AG10803 (cell line): Measurements from ENCODE around the gene MEGF9.

Experiments
- DNase-seq: peaks from one replicate; pipeline ENCODE4 v3.0.0; 2010; ENCODE audit warnings: low read depth
- H3K4me3 ChIP-seq: 2 replicates; pipeline ENCODE4 v1.5.1; 2011; ENCODE audit warnings: mild to moderate bottlenecking, low read length, control low read depth
- TF ChIP-seq, protein P1 (sequence below): conservative IDR thresholded peaks from 2 replicates; pipeline ENCODE4 v1.5.1; 2011; ENCODE audit warnings: mild to moderate bottlenecking, low read length, control low read depth, inconsistent platforms

The MEGF9 gene

DNA sequence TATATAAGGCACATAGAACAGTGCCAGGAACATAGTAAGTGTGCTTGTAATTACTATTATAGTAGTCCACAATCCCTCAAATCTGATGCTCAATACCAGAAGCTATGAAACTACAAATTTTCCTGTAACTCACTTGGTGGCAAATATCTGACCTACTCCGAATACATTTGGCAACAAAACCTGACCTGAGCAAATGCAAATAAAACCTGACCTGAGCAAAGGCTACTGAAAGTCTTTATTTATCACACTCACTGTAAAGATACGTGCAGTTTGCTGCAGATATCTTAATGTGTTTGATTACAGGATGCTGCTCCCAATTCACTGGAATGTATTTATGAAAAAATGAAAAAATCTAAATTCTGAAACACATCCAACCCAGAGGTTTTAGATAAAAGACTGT, 7.1 kb downstream of the MEGF9 start:
- no peak overlapping the region for H3K4me3 ChIP-seq
- TF ChIP-seq, protein P1, sequence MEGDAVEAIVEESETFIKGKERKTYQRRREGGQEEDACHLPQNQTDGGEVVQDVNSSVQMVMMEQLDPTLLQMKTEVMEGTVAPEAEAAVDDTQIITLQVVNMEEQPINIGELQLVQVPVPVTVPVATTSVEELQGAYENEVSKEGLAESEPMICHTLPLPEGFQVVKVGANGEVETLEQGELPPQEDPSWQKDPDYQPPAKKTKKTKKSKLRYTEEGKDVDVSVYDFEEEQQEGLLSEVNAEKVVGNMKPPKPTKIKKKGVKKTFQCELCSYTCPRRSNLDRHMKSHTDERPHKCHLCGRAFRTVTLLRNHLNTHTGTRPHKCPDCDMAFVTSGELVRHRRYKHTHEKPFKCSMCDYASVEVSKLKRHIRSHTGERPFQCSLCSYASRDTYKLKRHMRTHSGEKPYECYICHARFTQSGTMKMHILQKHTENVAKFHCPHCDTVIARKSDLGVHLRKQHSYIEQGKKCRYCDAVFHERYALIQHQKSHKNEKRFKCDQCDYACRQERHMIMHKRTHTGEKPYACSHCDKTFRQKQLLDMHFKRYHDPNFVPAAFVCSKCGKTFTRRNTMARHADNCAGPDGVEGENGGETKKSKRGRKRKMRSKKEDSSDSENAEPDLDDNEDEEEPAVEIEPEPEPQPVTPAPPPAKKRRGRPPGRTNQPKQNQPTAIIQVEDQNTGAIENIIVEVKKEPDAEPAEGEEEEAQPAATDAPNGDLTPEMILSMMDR: no peak
- no peak for DNase-seq

DNA sequence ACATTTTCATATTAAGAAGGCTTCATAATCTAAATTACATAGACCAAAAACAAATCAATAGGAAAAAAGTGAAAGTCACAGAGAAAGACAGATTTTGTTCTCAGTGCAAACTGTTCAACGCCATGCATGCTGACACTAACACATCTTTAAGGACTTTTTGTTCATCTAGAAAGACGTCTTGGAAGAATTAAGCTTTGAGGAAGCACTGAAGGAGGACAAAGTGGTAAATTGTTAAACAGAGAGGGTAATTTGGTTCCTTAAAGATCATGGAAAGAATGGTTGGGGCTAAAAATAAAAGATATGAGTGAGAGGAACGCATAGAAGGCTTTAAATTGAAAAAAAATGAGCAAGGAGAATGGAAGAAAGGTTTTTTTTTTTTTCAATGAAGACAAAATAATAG, 9.1 kb downstream of the MEGF9 start:
- no peak for DNase-seq
- no peak overlapping the region for H3K4me3 ChIP-seq
- TF ChIP-seq, protein P1: no peak

DNA sequence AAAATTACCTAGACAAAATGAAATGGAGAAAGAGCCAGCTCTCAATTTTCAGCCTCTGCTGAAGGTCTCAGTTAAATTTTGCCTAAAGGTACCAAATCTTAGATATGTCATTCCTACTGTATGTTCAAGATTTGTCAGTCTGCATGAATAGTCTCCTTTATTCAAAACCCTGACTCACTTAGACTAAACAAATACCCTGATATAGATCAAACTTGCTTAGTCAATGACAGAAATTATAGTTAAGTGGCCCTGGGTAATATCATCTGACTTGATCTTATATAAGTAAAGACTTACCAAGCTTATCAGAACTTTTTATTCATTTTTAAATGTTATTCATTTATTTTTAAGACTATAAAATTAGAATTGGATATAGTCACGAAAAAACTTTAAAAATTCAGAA, 12.2 kb downstream of the MEGF9 start:
- TF ChIP-seq, protein P1: no peak
- DNase-seq: no peak
- H3K4me3 ChIP-seq: no peak overlapping the region

DNA sequence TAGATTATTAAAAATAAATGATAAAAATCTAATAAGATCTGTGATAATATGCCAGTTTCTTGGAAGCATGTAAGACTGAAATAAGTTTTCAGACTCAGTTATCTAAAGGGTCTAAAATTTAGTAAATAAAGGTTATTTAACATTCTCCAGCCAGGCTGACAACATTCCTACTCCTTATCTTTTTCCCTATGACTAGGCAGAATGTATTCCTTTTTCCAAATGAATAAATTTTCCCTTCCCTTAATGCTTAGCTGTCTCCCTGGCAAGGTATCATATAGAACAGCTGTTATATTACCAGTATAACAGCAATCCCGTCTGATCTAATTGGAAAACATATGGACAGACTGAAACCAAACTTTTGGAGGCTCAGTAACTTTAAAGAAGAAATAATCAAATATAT, 13.0 kb downstream of the MEGF9 start:
- DNase-seq: no peak

DNA sequence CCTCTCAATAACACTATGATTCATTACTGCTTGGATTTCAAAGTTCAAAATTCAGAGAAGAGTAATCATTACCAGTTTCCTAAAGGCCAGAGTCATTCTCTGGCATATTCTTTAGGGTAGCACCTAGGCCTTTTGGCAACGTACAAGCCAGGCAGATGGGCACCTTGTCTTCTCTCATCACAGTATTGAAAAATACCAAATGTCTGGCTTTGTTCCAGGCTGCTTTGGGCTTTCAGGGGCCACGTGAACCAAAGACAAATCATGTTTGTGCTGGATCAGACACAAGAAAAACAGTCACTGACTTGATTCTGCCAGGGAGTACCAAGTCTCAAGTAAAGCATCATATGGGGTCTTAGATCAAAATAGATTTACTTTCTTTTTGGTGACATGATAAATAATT, 15.5 kb downstream of the MEGF9 start:
- no peak overlapping the region for H3K4me3 ChIP-seq
- TF ChIP-seq, protein P1: no peak
- no peak for DNase-seq

More for the DNA sequence above, 13.0 kb downstream of the MEGF9 start:
- H3K4me3 ChIP-seq: no peak overlapping the region
- TF ChIP-seq, protein P1: no peak

DNA sequence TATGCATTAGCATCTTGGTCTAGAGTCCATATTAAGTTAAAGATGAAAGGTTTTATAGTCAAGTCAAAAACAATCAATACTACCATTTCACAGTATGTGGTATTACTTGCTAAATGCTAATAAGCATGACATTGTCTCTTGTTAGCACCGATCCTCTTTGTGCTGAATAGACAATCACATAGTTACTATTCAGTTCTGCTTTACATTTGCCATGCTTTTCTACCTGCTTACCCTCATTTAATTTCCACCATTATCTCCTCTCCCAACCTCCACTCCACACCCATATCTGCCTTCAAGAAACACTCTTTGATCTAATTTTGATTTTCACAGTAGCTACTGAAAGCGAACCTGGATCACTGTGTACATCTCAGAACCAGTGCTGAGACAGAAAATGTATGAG, 16.8 kb downstream of the MEGF9 start:
- DNase-seq: no peak
- TF ChIP-seq, protein P1: no peak
- H3K4me3 ChIP-seq: no peak overlapping the region

DNA sequence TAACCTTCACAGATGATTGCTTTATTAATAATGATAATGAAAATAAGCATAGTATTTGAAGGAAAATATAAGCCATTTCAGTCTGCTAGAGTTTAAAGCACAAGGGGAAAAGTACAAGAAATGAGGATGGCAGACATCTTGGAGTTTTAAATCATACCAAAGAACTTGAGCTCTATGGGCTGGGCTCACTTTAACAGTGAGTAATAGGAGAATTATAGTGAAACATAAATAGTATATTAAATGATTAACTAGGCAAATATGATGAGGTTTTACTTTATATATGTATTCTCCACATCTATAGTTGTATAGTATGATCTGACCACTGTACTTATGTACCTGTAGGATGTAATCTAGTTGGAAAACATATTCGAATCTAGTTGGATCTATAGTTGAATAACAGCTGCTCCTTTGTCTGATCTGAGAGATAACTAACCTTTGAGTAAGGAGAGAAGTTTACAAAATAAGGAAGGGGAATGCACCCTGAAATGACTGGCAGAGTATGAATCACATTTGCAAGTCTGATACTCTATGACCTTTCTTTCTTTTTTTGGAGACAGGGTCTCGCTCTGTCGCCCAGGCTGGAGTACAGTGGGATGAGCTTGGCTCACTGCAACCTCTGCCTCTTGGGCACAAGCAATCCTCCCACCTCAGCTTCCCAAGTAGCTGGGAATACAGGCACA, 17.6 kb downstream of the MEGF9 start:
- TF ChIP-seq, protein P1: no peak
- no peak overlapping the region for H3K4me3 ChIP-seq
- no peak for DNase-seq
